DMS53 (cell line): ENCODE results near the gene UQCC2.

ENCODE experiments used
- DNase-seq: peaks from one replicate; lab custom pipeline; 2025; lab: John Stamatoyannopoulos, UW

UQCC2 gene

DNA sequence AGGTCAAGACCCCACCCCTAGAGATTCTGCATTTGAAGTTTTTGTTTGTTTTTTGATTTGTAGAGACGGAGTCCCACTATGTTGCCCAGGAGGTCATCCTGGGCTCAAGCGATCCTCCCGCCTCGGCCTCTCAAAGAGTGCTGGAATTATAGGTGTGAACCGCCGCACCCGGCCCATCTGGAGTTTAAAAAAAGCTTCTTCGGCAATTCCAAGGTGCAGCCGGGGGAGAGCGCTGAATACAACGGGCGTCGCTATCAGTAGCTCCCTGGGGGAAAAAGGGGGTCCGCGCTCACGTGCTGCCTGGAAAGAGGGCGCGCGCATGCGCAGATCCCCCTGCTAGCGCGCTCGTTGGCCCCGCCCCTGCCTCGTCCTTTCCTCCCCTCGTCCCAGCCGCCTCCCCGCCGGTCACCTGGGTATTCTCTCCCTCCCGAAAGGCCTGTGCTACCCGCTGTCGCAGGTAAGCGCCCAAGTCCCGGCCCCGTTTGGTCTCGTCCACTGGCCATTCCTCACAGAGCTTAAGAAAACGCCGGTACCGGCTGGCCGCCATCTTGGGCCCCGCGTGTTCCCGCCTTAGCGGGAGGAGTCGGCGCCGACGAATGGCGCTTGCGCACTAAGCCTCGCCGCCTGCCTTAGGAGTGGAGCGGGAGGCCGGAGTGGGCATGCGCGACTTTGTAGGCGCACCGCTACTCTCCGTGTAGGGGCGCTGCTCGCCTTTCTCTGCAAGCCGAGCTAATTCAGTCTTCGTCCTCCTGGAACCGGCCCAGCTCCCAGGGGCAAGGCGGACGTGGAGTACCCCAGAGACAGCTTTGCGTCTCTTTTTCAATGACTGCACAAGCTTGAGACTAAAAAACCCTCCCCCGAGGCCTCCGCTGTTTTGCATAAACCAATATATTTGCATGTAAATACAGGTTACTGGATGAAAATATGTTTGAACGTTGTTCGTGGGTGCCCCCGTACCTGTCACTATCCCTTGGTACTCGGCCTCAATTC is at the start of gene UQCC2:
TSS of gene UQCC2 (minus strand) at position 561 of the 990 bp plus-strand sequence. CDS start at position 547, 14 bp downstream.
- DNase-seq: peak; percentile 98

DNA sequence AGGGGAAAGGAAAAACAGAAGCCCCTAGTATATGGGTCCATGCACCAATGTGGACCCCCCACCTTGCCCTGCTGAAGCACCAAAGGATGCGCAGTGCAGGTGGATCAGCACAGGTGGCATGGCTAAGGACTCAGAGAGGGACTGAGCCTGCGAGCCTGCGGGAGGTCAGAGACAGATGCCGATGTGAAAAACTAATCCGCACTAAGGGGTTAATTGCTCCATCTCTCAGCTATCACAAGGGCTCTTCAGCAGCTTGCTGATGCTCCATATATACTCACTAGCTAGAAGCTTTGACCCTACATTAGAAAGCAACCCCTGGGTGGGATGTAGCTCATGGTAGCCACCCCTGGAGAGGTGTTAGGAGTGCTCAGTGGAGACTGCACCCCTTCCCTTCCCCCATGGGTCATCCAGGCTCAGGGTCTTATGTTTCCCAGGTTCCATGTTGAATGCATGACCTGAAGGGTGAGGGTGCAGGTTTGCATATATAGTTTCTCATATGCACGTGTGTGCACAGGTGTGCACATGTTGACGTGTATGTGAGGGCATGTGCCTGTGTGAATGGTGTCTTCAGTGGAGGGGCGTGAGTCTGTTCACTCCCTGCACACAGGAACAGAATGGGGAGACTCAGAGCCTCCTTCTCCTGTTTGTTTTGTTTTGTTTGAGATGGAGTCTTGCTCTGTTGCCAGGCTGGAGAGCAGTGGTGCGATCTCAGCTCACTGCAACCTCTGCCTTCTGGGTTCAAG is 48.6 kb upstream of the UQCC2 start:
- peak; percentile 55 for DNase-seq

DNA sequence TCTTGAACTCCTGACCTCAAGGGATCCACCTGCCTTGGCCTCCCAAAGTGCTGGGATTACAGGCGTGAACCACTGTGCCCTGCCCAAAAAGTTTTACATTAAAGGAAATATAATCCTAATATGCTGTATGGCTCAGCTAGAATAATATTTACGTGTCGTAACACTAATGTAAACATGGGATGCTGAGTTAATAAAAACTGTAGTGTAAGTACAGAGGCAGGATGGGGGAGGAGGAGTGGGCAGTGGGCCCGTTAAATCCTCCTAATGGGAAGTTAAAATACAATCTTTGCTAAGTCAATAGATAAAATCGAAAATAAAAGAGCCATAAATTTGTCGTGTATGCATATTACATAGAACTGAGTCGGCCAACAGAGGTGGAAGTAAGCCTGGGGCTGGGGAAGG is 47.3 kb upstream of the UQCC2 start:
- peak; percentile 52 for DNase-seq

DNA sequence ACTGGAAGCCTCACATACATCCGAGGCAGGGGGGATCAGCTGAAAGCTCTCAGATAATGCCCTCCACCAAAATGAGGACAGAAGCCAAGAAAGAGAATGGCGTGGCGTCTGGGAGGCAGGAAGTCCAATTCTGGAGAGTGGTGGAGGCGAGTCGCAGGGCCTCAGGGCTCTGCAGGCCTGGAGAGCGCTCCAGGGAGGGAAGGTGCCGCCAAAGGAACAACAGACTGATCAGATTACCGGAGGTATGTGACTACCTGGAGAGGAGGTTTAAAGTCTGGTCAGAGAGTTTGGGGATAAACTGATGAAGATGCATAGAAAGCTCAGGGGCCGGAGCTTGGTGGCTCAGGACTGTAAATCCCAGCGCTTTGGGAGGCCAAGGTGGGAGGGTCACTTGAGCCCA is 46.4 kb upstream of the UQCC2 start:
- no peak for DNase-seq

DNA sequence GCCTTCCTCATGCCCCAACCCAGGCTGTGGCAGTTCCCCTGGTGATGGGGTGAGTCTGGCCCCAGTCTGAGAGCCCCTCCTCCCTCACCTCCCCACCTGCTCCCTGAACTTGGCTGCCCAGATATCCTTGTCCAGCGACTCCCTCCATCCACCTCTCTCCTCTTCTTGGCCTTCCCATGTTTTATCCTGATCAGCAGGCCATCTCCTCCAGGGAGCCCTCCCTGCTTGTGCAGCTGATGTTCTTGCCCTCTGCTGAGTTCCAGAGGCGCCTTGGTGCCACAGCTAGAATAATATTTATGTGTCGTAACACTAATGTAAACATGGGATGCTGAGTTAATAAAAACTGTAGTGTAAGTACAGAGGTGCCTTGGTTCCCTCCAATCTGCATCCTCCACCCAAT is 45.6 kb upstream of the UQCC2 start:
- DNase-seq: no peak

DNA sequence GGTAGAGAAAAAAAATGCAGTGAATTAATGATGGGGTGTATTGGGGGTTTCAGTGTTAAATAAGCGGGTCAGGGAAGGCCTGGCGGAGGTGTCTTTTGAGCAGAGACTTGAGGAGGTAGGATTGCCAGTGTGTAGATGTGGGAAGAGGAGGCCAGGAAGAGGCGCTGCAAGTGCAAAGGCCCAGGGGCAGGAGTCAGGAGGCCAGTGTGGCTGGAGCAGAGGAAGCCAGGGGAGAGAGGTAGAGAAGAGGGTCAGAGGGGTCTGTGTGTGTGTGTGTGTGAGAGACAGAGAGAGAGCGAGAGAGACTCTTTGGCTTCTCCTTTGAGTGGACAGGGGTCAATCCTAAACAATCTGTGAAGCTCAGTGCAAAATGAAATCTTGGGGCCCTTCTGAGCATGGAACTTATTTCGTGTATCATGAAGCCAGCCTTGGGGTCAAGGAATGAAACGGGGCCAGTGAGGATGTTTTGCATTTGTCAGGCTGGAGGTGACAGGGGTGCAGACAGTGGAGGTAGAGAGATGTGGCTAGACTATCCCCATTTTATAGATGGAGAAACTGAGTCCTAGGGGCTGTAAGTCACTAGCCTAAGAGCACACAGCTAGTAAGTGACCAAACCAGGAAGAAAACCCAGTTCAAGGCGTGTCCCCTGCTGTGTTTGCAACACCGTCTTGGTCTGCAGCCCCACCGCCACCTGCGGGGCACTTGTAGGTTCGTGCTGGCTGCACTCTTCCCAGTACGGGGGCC is 44.9 kb upstream of the UQCC2 start:
- no peak for DNase-seq

DNA sequence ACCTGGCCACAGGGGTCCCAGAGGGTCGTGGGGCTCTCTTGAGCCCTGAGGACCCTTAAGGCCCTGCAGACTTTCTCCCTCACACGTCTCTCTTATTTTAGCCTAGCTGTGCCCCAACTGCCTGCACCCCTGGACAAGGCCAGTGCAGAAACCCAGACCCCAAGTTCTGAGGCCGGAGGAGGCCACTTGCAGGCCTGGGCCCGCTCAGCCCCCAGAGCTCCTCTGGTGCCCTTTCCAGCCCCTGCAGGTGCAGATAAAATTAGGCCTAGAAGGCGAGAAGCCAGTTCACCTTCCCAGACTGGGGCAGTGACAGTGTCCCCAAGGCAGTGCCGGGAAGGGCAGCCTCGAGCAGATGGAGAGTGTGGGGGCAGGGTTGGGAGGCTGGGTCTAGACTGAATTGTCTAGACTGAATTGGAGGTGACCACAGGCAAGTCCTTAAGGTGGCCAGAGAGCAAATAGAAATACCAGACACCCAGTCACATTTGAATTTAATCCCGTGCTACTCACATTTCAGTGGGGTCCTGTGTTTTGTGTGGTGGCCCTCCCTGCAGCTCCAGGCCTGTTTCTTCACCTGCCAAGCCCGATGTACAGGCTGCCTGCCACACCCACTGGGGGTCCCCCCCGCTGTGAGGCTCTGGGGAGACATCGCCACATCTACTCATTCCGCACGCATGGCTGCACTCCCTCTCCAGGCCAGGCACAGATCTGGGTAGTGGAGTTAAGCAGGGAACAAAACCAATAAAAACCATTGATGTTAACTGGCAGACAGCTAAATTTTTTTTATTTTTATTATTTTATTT is 43.8 kb upstream of the UQCC2 start:
- DNase-seq: no peak

DNA sequence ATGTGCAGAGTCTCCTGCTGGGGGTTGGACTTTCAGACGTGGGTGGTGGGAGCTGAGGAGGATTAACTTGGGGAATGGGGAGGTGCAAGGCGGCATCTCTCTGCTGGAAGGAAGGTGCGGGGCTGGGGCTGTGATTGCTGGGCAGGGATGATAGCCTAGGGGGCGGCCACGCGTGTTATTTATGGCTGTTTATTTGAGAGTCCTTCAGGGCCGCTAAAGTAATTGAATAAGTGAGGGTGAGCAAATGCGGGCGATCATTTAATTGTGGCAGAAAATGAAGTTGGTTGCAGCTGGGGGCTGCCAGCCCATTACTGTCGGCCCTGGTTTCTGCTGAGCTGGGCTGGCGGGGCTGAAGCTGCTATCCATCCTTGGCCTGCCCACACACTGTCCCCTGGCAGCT is 42.7 kb upstream of the UQCC2 start:
- no peak for DNase-seq

DNA sequence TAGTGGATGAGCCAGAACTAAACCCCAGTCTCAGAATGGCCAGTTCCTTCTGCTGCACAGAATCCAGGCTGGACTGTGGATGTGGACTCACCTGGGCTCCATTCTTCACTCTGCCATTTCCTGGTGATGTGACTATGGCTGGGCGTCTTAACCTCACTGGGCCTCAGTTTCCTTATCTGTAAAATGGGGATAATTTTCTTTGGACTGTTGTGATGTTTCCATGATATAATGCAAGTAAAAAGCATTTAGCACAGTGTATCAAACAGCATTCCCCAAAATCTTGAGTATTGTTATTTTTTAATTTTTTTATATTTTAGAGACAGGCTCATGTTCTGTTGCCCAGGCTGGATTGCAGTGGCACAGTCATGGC is 41.1 kb upstream of the UQCC2 start:
- DNase-seq: no peak

DNA sequence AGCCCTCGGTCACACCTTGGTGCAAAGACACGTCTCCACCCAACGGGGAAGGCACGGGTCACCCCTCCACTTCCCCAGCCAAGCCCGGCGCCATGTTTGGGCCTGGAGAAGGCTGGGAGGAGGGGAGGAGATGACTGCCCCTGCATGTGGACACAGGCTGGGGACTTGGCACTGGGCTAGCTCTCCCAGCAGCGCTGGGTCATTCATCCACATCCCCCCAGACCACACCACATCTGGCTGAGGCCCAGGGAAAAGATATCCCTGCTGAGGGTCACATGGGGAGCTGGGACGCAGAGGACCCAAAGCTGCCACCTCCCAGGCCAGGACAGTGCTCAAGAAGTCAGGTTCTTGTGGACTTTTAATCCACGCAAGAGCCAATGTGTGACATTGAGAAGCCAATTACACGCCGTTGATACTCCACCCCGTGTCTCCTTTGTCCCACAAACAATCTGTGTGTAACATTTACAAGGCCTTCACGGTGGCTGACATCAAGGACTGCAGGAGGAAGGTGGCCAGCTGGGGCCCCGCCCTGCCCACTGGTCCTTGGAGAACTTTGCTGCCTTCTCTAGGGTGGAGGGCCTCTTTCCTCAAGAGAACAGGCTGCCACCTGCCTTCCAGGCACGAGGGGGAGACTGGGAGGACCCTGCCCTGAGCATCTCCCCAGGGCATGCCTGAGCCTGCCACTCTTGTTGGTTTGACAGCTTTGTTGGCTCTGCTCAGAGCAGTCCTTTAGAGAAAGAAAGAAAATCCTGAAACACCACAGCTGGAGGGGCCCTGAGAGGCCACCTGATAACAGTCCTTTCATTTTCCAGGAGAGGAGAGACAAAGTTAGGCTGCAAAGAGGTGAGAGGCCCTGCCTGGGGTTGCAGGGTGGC is 40.5 kb upstream of the UQCC2 start:
- peak; percentile 77 for DNase-seq

DNA sequence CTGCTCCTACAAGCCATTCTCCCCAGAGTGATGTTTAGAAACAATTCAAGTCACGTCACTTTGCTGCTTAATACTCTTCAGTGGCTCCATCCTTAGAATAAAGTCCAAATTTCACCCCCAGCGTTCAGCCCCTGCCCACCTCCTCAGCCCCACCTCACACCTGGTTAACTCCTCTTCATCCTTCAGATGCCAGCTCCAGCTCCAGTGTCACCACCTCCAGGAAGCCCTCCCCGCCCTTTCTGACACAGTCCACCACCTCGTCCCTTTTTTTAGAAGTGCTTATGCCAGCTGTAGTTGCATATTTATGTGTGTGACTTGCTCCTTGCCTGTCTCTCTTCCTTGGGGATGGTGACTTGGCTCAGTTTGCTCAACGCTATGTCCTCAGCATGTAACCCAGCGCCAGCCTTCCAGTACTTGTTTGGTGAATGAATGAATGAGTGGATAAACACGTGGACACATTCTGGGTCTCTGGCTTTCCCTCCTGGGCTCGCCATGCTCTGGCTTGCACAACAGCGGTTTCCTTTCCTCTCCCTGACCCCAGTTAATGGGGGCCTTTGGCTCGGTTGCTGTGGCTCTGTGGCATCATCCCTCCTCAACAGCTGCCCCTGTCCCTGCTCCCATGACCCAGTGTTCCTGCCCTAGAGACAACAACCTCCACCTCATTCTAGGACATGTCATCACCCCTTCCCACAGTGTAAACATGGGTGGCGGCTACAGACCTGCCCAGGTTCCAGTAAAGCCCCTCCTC is 38.9 kb upstream of the UQCC2 start:
- DNase-seq: no peak

DNA sequence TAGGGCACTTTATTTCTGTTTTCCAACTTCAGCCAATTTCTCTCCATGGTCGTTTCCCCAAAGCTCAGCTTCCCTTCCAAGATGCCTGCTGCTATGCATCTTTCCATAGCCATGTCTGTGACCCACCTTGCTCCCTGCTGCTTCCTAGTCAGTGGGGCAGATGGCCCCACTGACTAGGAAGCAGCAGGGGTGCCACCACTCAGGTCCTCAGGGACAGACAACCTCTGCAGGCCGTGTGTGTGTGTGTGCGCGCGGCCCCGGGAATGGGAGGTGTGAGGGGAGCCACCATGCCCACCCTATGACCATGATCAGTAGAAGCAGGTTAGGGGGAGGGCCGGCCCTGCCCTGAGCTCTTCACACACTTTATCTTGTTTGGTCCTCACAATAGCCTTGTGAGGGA is 37.9 kb upstream of the UQCC2 start:
- DNase-seq: no peak

DNA sequence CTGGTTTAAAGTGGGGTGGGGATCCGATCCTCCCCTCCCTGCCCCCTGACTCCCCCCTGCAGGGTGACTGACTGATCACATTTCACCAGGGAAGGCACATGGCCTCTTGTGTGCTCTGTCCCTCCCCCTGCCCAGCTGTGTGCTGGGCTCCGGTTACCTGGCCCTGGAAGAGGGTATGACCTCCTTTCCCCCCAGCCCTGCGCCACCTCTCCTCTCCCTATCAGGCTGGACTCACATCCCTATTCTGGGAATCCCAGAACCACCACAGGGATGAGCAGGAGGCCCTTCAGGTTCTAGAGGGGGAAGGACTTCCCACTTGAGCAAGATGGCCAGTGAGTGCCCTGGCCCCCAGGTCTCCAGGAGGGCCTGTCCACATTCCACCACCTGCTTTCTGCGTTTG is 37.3 kb upstream of the UQCC2 start:
- DNase-seq: no peak

DNA sequence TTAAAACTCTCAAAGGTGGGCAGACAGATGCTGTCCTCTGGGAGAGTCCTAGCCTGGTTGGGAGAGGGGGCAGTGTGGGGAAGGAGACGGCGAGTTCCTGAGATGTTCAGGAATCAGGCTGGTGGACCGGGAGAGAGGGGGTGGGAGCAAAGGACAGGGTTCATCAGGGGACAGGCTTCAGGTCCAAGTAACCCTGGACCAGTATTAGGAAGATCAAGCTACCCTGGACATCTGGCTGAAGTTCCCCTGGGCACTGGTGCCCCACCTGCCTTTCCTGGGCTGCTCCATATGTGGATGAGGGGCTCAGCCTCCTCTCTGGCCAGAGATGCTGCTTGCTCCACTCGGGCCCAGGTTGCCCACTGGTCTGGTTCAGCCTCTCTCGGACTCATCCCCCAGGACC is 36.3 kb upstream of the UQCC2 start:
- no peak for DNase-seq

DNA sequence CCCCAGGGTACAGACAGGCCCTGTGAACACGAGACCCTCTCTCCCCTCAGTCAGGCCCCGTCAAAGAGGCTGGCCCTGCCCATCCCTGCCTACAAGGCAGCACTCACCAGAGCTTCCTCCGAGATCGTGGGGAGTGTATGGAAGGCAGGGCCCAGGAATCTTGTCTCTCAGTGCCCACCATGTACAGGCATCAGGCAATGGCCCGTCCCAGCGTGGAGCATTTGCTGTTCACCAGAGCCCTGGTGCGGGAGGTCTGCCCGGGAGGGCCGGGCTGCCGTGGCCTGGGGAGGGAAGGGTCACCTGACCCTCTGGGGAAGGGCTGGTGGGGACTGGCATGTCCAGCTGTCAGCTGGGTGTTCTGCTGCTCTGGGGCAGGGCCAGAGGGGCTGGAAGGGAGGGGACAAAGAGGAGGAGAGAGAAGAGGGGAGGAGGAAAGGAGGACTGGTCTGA is 35.2 kb upstream of the UQCC2 start, which contains the start of gene IP6K3:
TSS of gene IP6K3 (minus strand) at position 255 of the 450 bp plus-strand sequence. CDS start 11,429 bp downstream, outside the sequence.
- peak; percentile 48 for DNase-seq

DNA sequence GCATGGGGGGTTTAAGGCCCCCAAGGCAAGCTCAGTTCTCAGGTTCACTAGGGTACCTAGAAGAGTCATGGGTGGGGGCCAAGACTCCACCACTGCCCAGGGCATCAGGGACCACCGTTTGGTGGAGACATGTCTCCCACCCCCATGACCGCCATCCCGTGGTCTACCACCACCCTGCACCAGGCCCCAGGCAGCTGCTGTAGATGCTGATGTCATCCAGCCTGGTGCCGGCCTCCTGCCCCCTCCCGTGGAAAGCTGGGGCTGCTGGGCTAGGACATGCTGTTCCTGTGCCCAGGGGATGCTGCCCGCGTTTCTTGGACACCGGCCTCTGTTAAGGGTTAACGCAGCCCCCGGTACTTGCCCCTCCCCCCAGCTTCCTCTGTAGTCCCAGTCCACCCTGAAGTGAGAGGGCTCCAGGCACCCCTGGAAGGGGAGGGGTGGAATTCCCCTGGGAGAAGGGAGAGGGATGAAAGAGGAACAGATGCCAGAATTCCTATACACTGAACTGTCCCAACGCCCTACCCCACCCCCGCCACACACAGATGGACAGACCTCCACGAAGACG is 34.6 kb upstream of the UQCC2 start:
- peak; percentile 84 for DNase-seq

DNA sequence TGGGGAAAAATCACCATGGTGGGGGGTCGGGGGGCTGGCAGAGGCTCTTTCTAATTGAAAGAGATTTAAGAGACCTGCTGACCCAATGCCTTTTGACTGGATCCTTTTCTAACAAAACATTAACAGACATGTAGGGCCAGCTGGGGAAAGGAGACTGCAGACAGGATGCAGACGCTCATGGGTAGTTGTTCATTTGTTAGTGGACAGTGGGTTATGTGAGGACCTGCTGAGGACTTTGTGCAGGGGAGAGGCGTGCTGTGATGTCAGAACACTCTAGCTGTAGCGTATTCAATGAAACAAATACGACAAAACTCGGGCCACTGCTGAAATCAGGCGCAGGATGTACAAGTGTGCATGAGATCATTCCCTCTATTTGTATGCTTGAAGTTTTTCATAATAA is 34.0 kb upstream of the UQCC2 start:
- DNase-seq: peak; percentile 81

DNA sequence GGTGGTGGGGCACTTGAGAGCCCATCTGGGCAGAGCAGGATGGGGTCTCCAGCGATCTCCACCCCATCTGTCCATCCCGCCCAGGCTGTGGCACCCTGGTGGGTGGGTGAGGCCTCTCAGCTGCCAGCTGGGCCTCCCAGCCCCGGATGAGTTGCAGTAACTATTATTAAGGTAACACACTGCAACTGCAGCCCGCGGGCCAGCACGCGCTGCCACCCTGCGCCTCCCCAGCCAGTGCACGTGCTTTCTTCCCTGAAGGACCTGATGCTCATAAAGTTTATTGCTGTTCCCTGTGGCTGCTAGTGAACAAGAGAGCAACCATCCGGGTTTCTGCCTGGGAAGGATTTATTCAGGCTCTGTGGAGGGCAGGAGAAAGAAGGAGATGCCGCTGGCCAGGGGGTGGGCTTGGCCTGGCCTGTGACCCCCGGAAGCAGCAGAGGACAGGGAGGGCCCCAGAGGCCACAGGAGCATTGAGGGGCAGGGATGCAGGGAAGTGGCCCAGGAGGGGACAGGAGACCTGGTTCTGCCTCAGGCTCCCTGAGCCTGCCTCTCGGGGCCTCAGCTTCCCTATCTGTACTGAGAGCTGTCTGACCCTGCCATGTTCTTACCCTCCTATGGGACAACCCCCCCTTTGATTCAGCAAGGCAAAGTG is 33.5 kb upstream of the UQCC2 start:
- DNase-seq: peak; percentile 75
